MCF 10A (cell line): ENCODE measurements around the gene DCAF7. TPM values are rescaled to one million over a fixed set of nuclear protein-coding genes. Genes with fewer than 3 reads are reported as not detected.
A peak's percentile ranks its signal among the peaks of the same experiment; 100 is the strongest.

ENCODE experiments used
- BruUV-seq: library from RNA; stranded (reverse); fragments of 400-500 nt; replicated peaks from 2 replicates; lab custom pipeline; 2021; lab: Mats Ljungman, UMichigan
- CTCF ChIA-PET: fragments of 300-600 bp; sonication (Branson Sonifier 250); formaldehyde crosslinking; extraction: SDS; loops from one replicate; lab custom pipeline; 2021; ENCODE audit warnings: antibody characterized with exemption, inconsistent platforms; lab: Yijun Ruan, JAX
- POLR2A ChIA-PET: fragments of 300-600, 350-650 bp; sonication (Branson Sonifier 250); formaldehyde crosslinking; extraction: SDS; loops from one replicate; lab custom pipeline; 2020; ENCODE audit warnings: antibody characterized with exemption, inconsistent platforms; lab: Yijun Ruan, JAX
- DNase-seq: peaks from one replicate; pipeline ENCODE4 v3.0.0-alpha.2; 2018; ENCODE audit not compliant: unreplicated experiment
- H3K27ac Mint-ChIP-seq: one replicate; pipeline ENCODE4 v1.8.0; 2022; ENCODE audit warnings: mild to moderate bottlenecking, low read depth, mixed read lengths; ENCODE audit not compliant: unreplicated experiment
- H3K27me3 Mint-ChIP-seq: one replicate; pipeline ENCODE4 v1.8.0; 2022; ENCODE audit warnings: mixed read lengths; ENCODE audit not compliant: insufficient read depth, unreplicated experiment
- H3K36me3 Mint-ChIP-seq: one replicate; pipeline ENCODE4 v1.8.0; 2022; ENCODE audit warnings: mild to moderate bottlenecking, moderate library complexity, mixed read lengths; ENCODE audit not compliant: insufficient read depth, unreplicated experiment
- H3K4me1 Mint-ChIP-seq: one replicate; pipeline ENCODE4 v1.8.0; 2022; ENCODE audit warnings: mixed read lengths; ENCODE audit not compliant: insufficient read depth, unreplicated experiment
- H3K4me3 Mint-ChIP-seq: one replicate; pipeline ENCODE4 v1.8.0; 2022; ENCODE audit warnings: mild to moderate bottlenecking, moderate library complexity, mixed read lengths; ENCODE audit not compliant: unreplicated experiment
- H3K9me3 Mint-ChIP-seq: one replicate; pipeline ENCODE4 v1.8.0; 2022; ENCODE audit warnings: mixed read lengths; ENCODE audit not compliant: unreplicated experiment
- intact Hi-C: fragments of 100-400 bp; cut with micrococcal nuclease; formaldehyde crosslinking; loops from 2 replicates; pipeline ENCODE4 v1.14.1; 2022
- total RNA-seq: library from RNA; stranded (reverse); gene quantifications from 2 replicates; pipeline ENCODE4 v1.2.3, GENCODE V29; 2022
- TF ChIP-seq, protein P1 (sequence below): fragments of 200-600 bp; IDR thresholded peaks from one replicate; pipeline ENCODE4 v1.8.0; 2022; ENCODE audit warnings: antibody characterized with exemption, mild to moderate bottlenecking; ENCODE audit not compliant: unreplicated experiment

DCAF7 gene
- total RNA-seq, 1 experiment from 2014 or later = 81.6 TPM

DNA sequence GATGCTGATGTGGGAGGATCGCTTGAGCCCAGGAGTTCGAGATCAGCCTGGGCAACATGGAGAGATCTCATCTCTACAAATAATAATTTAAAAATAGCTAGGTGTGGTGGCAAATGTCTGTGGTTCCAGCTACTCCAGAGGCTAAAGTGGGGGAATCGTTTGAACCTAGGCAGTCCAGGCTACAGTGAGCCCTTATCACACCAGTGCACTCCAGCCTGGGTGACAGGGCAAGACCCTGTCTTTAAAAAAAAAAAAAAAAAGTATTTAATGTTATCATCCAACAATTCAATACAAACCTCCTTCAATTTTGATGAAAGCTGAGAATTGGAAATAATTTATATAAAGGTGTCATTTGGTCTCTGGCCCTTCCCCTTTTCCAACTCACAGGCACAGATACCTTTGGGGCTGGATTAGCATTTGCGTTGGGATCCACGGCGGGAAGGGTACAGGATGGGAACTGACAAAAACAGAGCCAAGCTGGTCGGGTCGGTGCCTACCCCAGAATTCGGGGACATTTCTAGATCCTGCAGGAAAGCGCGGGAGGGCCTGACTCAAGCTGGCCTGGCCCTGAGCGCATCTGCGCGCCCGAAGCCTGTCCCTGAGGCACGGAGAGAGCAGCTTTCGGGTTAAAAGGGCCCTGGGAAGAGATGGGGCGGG lies 860 bp upstream of the DCAF7 start:
- no peaks in the 10 kb centered on the region for H3K27me3 Mint-ChIP-seq
- peaks cover 20% of the 10 kb centered on the region for H3K36me3 Mint-ChIP-seq
- no peaks in the 10 kb centered on the region for H3K9me3 Mint-ChIP-seq
- BruUV-seq = TSS peak; percentile 78
- peaks cover 16% of the 10 kb centered on the region for H3K4me1 Mint-ChIP-seq
- H3K4me3 Mint-ChIP-seq = peak overlapping the region; percentile 97
- CTCF ChIA-PET = interaction anchor here (0.8 to 1.9 kb wide), 3 partner anchors 63 to 110 kb away, joined by 4 to 6 read pairs (median 5); no protein-coding TSS in a partner anchor
- intact Hi-C loops = no loop called here
- TF ChIP-seq, protein P1, sequence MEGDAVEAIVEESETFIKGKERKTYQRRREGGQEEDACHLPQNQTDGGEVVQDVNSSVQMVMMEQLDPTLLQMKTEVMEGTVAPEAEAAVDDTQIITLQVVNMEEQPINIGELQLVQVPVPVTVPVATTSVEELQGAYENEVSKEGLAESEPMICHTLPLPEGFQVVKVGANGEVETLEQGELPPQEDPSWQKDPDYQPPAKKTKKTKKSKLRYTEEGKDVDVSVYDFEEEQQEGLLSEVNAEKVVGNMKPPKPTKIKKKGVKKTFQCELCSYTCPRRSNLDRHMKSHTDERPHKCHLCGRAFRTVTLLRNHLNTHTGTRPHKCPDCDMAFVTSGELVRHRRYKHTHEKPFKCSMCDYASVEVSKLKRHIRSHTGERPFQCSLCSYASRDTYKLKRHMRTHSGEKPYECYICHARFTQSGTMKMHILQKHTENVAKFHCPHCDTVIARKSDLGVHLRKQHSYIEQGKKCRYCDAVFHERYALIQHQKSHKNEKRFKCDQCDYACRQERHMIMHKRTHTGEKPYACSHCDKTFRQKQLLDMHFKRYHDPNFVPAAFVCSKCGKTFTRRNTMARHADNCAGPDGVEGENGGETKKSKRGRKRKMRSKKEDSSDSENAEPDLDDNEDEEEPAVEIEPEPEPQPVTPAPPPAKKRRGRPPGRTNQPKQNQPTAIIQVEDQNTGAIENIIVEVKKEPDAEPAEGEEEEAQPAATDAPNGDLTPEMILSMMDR = no peak
- H3K27ac Mint-ChIP-seq = peak overlapping the region; percentile 92
- no peak for DNase-seq
- POLR2A ChIA-PET = interaction anchor here (0.6 to 4.4 kb wide), 18 partner anchors 11 to 714 kb away, joined by 3 to 38 read pairs (median 4); partner anchors contain the start of genes CYB561, KCNH6 and TACO1

GRCh38 chr17:63550817-63551639 lies 751 bp downstream of the DCAF7 start:
- intact Hi-C loops = loop anchor here (2.0 kb wide), 1 partner anchor 104 kb away; the partner anchor contains the start of gene CYB561
- Mint-ChIP-seq H3K27me3 (no peaks in the 10 kb centered on the region), H3K4me1 (peaks cover 16% of the 10 kb centered on the region), H3K36me3 (peaks cover 20% of the 10 kb centered on the region), H3K27ac (peak overlapping the region; percentile 92), H3K9me3 (no peaks in the 10 kb centered on the region), H3K4me3 (peak overlapping the region; percentile 97)
- BruUV-seq = no TSS peak
- ChIA-PET POLR2A (interaction anchor here (0.7 to 4.4 kb wide), 30 partner anchors 9 to 1227 kb away, joined by 3 to 38 read pairs (median 4); partner anchors contain the start of genes CCDC47, CYB561, KCNH6 and MAP3K3), CTCF (interaction anchor here (0.6 to 1.9 kb wide), 8 partner anchors 18 to 121 kb away, joined by 3 to 6 read pairs (median 3); no protein-coding TSS in a partner anchor)
- peak; percentile 34 for DNase-seq
- TF ChIP-seq, protein P1 = no peak

DNA sequence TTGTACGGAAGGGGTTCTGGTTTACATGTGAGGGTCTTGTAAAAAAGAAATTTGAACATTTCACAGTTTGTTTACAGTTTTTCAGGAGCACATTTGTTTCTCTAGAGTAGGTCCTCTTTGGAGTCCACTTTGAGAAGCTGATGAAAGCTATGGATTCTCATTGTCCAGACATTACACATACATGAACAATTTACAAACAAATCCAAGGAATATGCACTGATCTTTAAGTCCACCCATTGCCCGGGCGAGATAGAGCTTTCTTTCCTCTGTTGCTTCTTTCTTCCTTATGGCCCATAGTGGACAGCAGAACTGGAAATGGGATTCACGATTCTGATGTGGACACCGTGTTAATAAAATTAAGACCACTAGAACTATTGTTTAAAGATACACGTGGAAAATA lies 1.9 kb downstream of the DCAF7 start:
- TF ChIP-seq, protein P1 = no peak
- Mint-ChIP-seq H3K9me3 (peaks cover 5% of the 10 kb centered on the region), H3K36me3 (peaks cover 27% of the 10 kb centered on the region), H3K4me3 (peak overlapping the region; percentile 97), H3K27me3 (no peaks in the 10 kb centered on the region), H3K27ac (peak overlapping the region; percentile 92), H3K4me1 (peaks cover 21% of the 10 kb centered on the region)
- intact Hi-C loops = no loop called here
- no TSS peak for BruUV-seq
- POLR2A ChIA-PET = interaction anchor here (0.6 to 4.4 kb wide), 9 partner anchors 15 to 198 kb away, joined by 3 to 38 read pairs (median 14); partner anchors contain the start of genes CYB561, MAP3K3 and TACO1
- CTCF ChIA-PET = interaction anchor here (0.6 to 1.3 kb wide), 7 partner anchors 10 to 127 kb away, joined by 3 read pairs; partner anchors contain the start of gene CYB561
- no peak for DNase-seq
